A375 (cell line): ENCODE results near the gene ADSL. TPM values are rescaled to one million over a fixed set of nuclear protein-coding genes. Genes with fewer than 3 reads are reported as not detected.

Experiments
- total RNA-seq: library from RNA; depleted of rRNA; stranded (reverse); fragments of >200 nt; shearing (Covaris generic); gene quantifications from 2 replicates; pipeline ENCODE4 v1.2.3, GENCODE V29; 2014; rRNA removed

The ADSL gene
- total RNA-seq = 157 and 160 TPM in 2 replicates

DNA sequence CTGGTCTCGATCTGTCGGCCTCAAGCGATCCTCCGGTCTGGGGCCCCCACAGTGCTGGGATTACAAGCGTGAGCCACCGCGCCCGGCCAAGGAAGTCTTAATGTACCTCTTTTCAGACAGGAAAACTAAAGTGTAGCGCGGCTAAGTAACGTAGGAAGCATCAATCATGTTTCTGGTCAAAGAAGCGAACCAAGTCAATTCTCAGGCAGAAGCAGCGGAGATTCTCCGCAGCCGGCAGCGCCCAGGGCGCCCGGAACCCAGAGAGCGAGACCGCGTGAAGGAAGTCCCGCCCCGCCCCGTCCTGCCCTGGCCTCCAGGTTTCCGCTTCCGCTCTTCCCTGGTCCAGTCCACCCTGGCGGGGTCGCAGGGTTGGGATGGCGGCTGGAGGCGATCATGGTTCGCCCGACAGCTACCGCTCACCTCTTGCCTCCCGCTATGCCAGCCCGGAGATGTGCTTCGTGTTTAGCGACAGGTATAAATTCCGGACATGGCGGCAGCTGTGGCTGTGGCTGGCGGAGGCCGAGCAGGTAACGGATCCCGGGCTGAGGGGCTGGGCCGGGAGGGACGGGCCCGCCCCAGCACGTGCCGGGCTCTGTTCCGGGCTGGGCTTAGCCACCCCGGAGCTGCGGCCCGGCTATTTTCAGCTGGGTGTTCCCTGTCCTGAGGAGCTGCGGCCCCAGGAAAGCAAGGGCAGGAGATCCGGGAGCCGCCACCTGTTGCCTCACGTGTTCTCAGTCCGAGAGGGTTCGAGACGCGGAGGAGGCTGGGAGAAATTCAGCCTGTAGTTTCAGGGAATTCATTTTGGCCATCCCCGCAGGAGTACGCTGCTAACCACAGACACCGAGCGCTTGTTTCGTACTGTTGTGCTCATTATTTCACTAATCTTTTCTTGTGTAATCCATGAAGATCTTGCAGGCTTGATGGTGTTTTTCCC, at the start of gene ADSL:
TSS of gene ADSL (plus strand) at position 316 of the 934 bp plus-strand sequence. CDS start at position 375, 59 bp downstream.

Other genes with a start within 250 kb of the ADSL start
- gene TNRC6B, start 168.6 kb upstream of the ADSL start, total RNA-seq = 13.4 and 20.2 TPM in 2 replicates
- gene SGSM3, start 24.1 kb downstream of the ADSL start, total RNA-seq = 38.6 and 38.7 TPM in 2 replicates